ENCODE data around the gene TRIP13. TPM values are rescaled to one million over a fixed set of nuclear protein-coding genes. Genes with fewer than 3 reads are reported as not detected.

The TRIP13 gene
- total and polyA plus RNA-seq, 2 of the 4 experiments (the other 2 are of a cell fraction) = 17.1 to 35.5 TPM

DNA sequence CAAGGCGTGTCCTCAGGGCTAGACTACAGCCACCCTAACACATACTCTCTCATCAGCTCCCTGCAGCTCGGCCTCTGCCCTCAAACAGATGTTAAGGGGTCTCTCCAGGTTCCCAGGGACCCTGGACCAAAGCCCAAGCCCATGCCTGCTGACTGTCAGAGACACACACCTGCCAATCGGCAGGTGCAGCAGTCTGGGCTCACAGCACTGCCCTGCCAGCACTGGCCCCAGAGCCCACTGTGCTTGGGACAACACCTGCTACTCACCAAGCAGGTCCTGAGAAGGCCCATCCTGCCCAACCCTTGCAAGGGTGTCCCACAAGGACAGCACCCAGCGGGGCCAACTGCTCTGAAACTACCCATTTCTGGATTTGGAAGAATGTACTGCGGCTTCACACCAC, 21.7 kb upstream of the TRIP13 start:
- no peak for ATAC-seq (ENCODE audit: low read depth)
- no peak overlapping the region for H3K4me2 ChIP-seq (ENCODE audit: low read depth, low read length)
- H2BK15ac ChIP-seq (ENCODE audit: low read depth, low read length) = no peak overlapping the region
- H4K20me1 ChIP-seq (ENCODE audit: insufficient read depth, low read length) = peaks cover 8% of the 10 kb centered on the region; the same call in 1 of the 2 replicates
- no peaks in the 10 kb centered on the region; a peak in 3 of 4 replicates for H3K79me1 ChIP-seq (ENCODE audit: low read depth in 1 of 2, low read length in 2 of 2)
- intact Hi-C loops (cut with micrococcal nuclease) = no loop called here
- H3K4ac ChIP-seq (ENCODE audit: low read depth, low read length) = no peak overlapping the region
- H3K9ac ChIP-seq (ENCODE audit: low read depth, low read length) = no peak overlapping the region
- peaks cover 67% of the 10 kb centered on the region for H3K36me3 ChIP-seq (ENCODE audit: control insufficient read depth, insufficient read depth, low read length)
- no peak overlapping the region for H3K14ac ChIP-seq (replicated peaks; ENCODE audit: low read depth, low read length)
- no peak for DNase-seq
- no peaks in the 10 kb centered on the region for H3K9me1 ChIP-seq (ENCODE audit: insufficient read depth, low read length)
- H2BK20ac ChIP-seq (ENCODE audit: low read depth, low read length) = no peak overlapping the region
- POLR2A ChIA-PET (ENCODE audit: unreplicated experiment) = no interaction called here
- BruUV-seq (replicated peaks) = no TSS peak
- no peaks in the 10 kb centered on the region for H3K9me3 ChIP-seq (ENCODE audit: control insufficient read depth, insufficient read depth, low read length)
- no peak overlapping the region for H4K5ac ChIP-seq (ENCODE audit: low read depth, low read length)
- no CpG with 5 or more reads among the region's 5 CpGs for WGBS, 2 experiments (ENCODE audit: extremely low coverage in 2 of 2, insufficient read length in 1 of 2)
- H3K27me3 ChIP-seq (ENCODE audit: control insufficient read depth, insufficient read depth, low read length) = no peaks in the 10 kb centered on the region
- TF ChIP-seq MAZ (IDR thresholded peaks at IDR 0.05; ENCODE audit: borderline replicate concordance, low read depth, low read length) (no peak), BHLHE40 (IDR thresholded peaks at IDR 0.05; ENCODE audit: low read depth, low read length) (no peak), FOS (IDR thresholded peaks at IDR 0.05; ENCODE audit: low read depth, low read length) (no peak), MAFK (IDR thresholded peaks at IDR 0.05; ENCODE audit: low read depth, low read length) (no peak), RAD21 (IDR thresholded peaks at IDR 0.05; ENCODE audit: low read length) (no peak), CHD1 (IDR thresholded peaks at IDR 0.05; ENCODE audit: low read depth, low read length) (no peak), RFX5 (IDR thresholded peaks at IDR 0.05; ENCODE audit: low read depth, low read length) (no peak), MXI1 (IDR thresholded peaks at IDR 0.05; ENCODE audit: borderline replicate concordance, low read depth, low read length) (no peak), RCOR1 (IDR thresholded peaks at IDR 0.05; ENCODE audit: insufficient replicate concordance, low read length) (no peak), POLR2A (IDR thresholded peaks at IDR 0.05; ENCODE audit: low read depth, low read length) (no peak)
- TF ChIP-seq, protein P1, sequence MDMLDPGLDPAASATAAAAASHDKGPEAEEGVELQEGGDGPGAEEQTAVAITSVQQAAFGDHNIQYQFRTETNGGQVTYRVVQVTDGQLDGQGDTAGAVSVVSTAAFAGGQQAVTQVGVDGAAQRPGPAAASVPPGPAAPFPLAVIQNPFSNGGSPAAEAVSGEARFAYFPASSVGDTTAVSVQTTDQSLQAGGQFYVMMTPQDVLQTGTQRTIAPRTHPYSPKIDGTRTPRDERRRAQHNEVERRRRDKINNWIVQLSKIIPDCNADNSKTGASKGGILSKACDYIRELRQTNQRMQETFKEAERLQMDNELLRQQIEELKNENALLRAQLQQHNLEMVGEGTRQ (IDR thresholded peaks at IDR 0.05; ENCODE audit: low read depth, low read length) = no peak
- TF ChIP-seq, protein P2, sequence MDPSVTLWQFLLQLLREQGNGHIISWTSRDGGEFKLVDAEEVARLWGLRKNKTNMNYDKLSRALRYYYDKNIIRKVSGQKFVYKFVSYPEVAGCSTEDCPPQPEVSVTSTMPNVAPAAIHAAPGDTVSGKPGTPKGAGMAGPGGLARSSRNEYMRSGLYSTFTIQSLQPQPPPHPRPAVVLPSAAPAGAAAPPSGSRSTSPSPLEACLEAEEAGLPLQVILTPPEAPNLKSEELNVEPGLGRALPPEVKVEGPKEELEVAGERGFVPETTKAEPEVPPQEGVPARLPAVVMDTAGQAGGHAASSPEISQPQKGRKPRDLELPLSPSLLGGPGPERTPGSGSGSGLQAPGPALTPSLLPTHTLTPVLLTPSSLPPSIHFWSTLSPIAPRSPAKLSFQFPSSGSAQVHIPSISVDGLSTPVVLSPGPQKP (IDR thresholded peaks at IDR 0.05; ENCODE audit: borderline replicate concordance, low read depth, low read length) = no peak
- H3K56ac ChIP-seq (ENCODE audit: extremely low read depth, insufficient read depth, low read length) = no peak overlapping the region
- no peak overlapping the region for H3K27ac ChIP-seq (ENCODE audit: insufficient read depth, low read length)
- H2AK5ac ChIP-seq (ENCODE audit: low read depth, low read length) = no peak overlapping the region
- H2AFZ ChIP-seq (replicated peaks; ENCODE audit: low read length, poor library complexity) = no peak overlapping the region
- dilution Hi-C loops (cut with HindIII; ENCODE audit: low sequenced_read_pairs, unreplicated experiment) = no loop called here
- no peak overlapping the region for H2BK5ac ChIP-seq (ENCODE audit: low read depth, low read length, poor library complexity, severe bottlenecking)
- H4K8ac ChIP-seq (ENCODE audit: low read depth in 2 of 2, low read length in 2 of 2) = no peak overlapping the region
- in situ Hi-C loops (cut with MboI; ENCODE audit: low sequenced_read_pairs) = no loop called here
- CTCF ChIA-PET = no interaction called here
- no peaks in the 10 kb centered on the region for H3K4me1 ChIP-seq (ENCODE audit: control insufficient read depth, insufficient read depth, low read length)
- H3K18ac ChIP-seq (ENCODE audit: low read depth, low read length) = no peak overlapping the region
- no peak overlapping the region for H4K91ac ChIP-seq (ENCODE audit: insufficient read depth, low read depth, low read length)
- no peak overlapping the region for H3K4me3 ChIP-seq (ENCODE audit: insufficient read depth, low read depth, low read length)
- no peak overlapping the region for H2BK120ac ChIP-seq (ENCODE audit: low read depth, low read length)
- H3K23ac ChIP-seq (ENCODE audit: low read depth, low read length) = no peak overlapping the region
- H2AK9ac ChIP-seq (replicated peaks; ENCODE audit: low read depth, low read length, poor library complexity) = no peak overlapping the region

Measured in IMR-90 (cell line).